ENCODE measurements around the gene GPR4.

DNA sequence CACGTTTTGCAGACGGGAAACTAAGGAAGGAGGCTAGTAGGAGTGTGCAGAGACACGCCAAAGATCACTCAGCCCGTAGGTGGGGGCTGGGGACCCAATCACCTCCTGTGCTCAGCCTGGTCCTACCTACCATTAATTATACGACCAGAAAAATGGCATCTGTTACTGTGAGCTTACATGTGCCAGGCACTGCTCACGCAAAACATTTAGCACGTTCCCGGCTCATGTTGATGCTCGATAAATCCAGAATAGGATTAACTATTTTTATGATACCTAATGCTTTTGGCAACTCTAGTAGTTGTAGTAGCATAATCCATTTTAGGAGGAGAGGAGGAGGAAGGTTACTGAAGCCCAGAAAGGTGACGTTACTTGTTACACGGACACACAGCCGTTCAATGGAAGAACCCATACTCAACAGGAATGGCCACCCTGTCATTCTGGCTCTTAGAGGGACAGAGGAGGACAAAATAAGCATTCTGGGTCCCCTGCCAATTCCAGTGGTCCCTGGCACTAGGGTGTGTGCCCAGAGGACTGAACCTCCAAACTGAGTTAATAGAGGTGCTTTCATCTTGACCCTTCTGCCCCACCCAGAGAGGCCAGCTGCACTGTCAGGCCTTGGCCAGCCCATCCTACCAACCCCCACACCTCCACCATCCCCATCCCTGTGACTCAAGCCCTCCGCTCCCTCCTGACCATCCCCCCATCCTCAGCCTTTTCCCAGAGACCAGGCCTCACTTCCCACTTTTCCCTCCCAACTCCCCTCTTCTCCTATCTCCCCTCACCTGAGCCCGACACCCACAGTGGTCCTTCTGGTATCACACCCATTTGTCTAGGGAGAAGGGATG, 42.1 kb upstream of the GPR4 start:
- TF ChIP-seq CTCF (IDR thresholded peaks at IDR 0.05) (no peak), POLR2A (IDR thresholded peaks at IDR 0.05) (no peak)
